SK-N-SH (cell line): Measurements from ENCODE around the gene ADAMTS6.

Source experiments
- CTCF ChIP-seq: fragments of 200-600 bp; sonication (generic); IDR thresholded peaks from 2 replicates; pipeline ENCODE4 v1.6.1; 2017; ENCODE audit warnings: antibody characterized with exemption, mild to moderate bottlenecking, moderate library complexity
- EP300 ChIP-seq, 2 experiments: IDR thresholded peaks; 2 replicates each; pipeline versions ENCODE4 v1.4.0 to v1.6.1; 2012; ENCODE audit warnings: borderline replicate concordance in 1 of 2, low read depth in 1 of 2, low read length in 1 of 2
- FOXJ3 ChIP-seq: sonication (generic); formaldehyde crosslinking; IDR thresholded peaks from 2 replicates; pipeline ENCODE4 v1.5.1; 2020; ENCODE audit warnings: mild to moderate bottlenecking, missing genetic modification reagents
- MEF2A ChIP-seq: IDR thresholded peaks from 2 replicates; pipeline ENCODE4 v1.4.0; 2012; ENCODE audit warnings: low read depth, borderline replicate concordance

GRCh38 chr5:65355301-65355700 lies 126.4 kb downstream of the ADAMTS6 start:
- TF ChIP-seq CTCF (no peak), EP300 (IDR thresholded peaks at IDR 0.05; ENCODE audit: borderline replicate concordance in 1 of 2, low read depth in 1 of 2, low read length in 1 of 2) (no peak), MEF2A (no peak), FOXJ3 (CRISPR knock-in tag) (no peak)
